ENCODE results near the gene MORN1. TPM values are rescaled to one million over a fixed set of nuclear protein-coding genes. Genes with fewer than 3 reads are reported as not detected.

MORN1 gene
- total RNA-seq, 1 donor from 2014 or later, result 9.0 TPM

DNA sequence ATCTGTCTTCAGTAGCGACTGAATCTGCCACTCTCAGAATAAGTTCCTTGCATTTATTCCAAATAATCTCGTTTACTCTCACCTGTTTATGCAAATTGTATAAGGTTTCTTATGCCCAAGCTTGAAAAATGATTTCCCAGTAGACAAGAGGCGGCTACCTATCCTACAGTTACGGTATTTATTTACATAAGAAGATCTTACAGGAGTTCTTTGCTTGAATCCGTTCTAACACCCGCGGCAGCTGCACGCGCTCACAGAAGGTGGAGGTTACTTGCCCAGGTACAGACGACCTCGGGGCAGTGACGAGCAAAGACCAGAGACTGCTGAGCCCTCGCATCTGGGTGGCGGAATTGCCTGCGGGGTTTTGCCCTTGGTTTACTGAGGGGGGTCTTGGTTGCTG lies 83.4 kb downstream of the MORN1 start:
- Histone ChIP-seq H3K27me3 (no peaks in the 10 kb centered on the region), H3K4me1 (peaks cover 20% of the 10 kb centered on the region), H3K27ac (no peak overlapping the region), H3K4me3 (no peak overlapping the region), H3K36me3 (peaks cover 62% of the 10 kb centered on the region), H3K9me3 (no peaks in the 10 kb centered on the region)
- DNase-seq (no peak), ATAC-seq (no peak)
- intact Hi-C loops (cut with DNase I), result loop anchor here (10.0 kb wide), 1 partner anchor 63 kb away; no protein-coding TSS in a partner anchor
- TF ChIP-seq, protein P1, sequence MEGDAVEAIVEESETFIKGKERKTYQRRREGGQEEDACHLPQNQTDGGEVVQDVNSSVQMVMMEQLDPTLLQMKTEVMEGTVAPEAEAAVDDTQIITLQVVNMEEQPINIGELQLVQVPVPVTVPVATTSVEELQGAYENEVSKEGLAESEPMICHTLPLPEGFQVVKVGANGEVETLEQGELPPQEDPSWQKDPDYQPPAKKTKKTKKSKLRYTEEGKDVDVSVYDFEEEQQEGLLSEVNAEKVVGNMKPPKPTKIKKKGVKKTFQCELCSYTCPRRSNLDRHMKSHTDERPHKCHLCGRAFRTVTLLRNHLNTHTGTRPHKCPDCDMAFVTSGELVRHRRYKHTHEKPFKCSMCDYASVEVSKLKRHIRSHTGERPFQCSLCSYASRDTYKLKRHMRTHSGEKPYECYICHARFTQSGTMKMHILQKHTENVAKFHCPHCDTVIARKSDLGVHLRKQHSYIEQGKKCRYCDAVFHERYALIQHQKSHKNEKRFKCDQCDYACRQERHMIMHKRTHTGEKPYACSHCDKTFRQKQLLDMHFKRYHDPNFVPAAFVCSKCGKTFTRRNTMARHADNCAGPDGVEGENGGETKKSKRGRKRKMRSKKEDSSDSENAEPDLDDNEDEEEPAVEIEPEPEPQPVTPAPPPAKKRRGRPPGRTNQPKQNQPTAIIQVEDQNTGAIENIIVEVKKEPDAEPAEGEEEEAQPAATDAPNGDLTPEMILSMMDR (IDR thresholded peaks at IDR 0.05), result no peak

GRCh38 chr1:2307064-2307605 lies 84.2 kb downstream of the MORN1 start:
- H3K9me3 ChIP-seq, result no peaks in the 10 kb centered on the region
- no peak overlapping the region for H3K4me3 ChIP-seq
- H3K27me3 ChIP-seq, result no peaks in the 10 kb centered on the region
- DNase-seq (no peak), ATAC-seq (no peak)
- H3K27ac ChIP-seq, result no peak overlapping the region
- peaks cover 17% of the 10 kb centered on the region for H3K4me1 ChIP-seq
- TF ChIP-seq, protein P1 (IDR thresholded peaks at IDR 0.05), result no peak
- H3K36me3 ChIP-seq, result peaks cover 62% of the 10 kb centered on the region
- intact Hi-C loops (cut with DNase I), result loop anchor here (10.0 kb wide), 1 partner anchor 62 kb away; no protein-coding TSS in a partner anchor

DNA sequence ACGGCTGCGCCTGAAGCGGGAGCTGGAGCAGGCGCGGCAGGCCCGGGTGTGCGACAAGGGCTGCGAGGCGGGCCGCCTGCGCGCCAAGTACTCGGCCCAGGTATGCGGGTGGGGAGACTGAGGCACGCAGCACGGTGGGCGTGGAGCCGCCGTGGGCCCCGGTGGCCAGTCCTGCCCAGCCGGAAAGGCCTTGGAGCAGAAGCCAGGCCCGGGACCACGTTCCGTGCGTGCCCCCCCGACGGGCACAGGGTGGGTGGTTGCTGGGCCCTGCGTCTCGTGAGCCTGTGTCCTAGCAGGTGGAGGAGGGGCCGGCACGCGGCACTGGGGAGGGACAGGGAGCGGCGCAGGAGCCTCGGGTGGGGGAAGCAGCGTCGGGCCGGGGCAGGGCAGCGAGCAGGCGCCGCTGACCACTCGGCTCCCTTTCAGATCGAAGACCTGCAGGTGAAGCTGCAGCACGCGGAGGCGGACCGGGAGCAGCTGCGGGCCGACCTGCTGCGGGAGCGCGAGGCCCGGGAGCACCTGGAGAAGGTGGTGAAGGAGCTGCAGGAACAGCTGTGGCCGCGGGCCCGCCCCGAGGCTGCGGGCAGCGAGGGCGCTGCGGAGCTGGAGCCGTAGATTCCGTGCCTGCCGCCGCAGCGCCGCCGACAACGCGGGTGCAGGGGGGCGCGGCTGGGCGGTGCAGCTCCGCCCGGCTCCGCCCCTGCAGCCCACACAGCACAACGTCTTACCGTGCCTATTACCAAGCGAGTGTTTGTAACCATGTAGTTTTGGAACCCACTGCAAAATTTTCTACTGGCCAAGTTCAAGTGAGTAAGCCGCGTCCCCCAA lies 85.0 kb downstream of the MORN1 start:
- intact Hi-C loops (cut with DNase I), result loop anchor here (10.0 kb wide), 1 partner anchor 62 kb away; no protein-coding TSS in a partner anchor
- H3K27me3 ChIP-seq, result no peaks in the 10 kb centered on the region
- ATAC-seq, result no peak
- peaks cover 17% of the 10 kb centered on the region for H3K4me1 ChIP-seq
- no peak for DNase-seq
- no peaks in the 10 kb centered on the region for H3K9me3 ChIP-seq
- no peak overlapping the region for H3K4me3 ChIP-seq
- TF ChIP-seq, protein P1 (IDR thresholded peaks at IDR 0.05), result no peak
- no peak overlapping the region for H3K27ac ChIP-seq
- H3K36me3 ChIP-seq, result peaks cover 62% of the 10 kb centered on the region

- Histone ChIP-seq H3K27ac (no peak overlapping the region), H3K36me3 (peaks cover 62% of the 10 kb centered on the region), H3K9me3 (no peaks in the 10 kb centered on the region), H3K4me3 (no peak overlapping the region), H3K4me1 (peaks cover 25% of the 10 kb centered on the region), H3K27me3 (no peaks in the 10 kb centered on the region)
- TF ChIP-seq, protein P1 (IDR thresholded peaks at IDR 0.05), result no peak
- intact Hi-C loops (cut with DNase I), result loop anchor here (10.0 kb wide), 1 partner anchor 60 kb away; no protein-coding TSS in a partner anchor
- ATAC-seq (no peak), DNase-seq (no peak)
These were observed 86.3 kb downstream of the MORN1 start for GRCh38 chr1:2304921-2305681.

- no peaks in the 10 kb centered on the region for H3K27me3 ChIP-seq
- no peak overlapping the region for H3K4me3 ChIP-seq
- TF ChIP-seq, protein P1 (IDR thresholded peaks at IDR 0.05), result no peak
- H3K4me1 ChIP-seq, result peaks cover 34% of the 10 kb centered on the region
- ATAC-seq (no peak), DNase-seq (no peak)
- intact Hi-C loops (cut with DNase I), result loop anchor here (10.0 kb wide), 1 partner anchor 59 kb away; no protein-coding TSS in a partner anchor
- H3K36me3 ChIP-seq, result peaks cover 61% of the 10 kb centered on the region
- H3K9me3 ChIP-seq, result no peaks in the 10 kb centered on the region
- no peak overlapping the region for H3K27ac ChIP-seq
These were observed 87.1 kb downstream of the MORN1 start for GRCh38 chr1:2304282-2304681.

All from upper lobe of right lung (tissue), 1 donor.